ENCODE results near the gene IL17B. TPM values are rescaled to one million over a fixed set of nuclear protein-coding genes. Genes with fewer than 3 reads are reported as not detected.
A peak's percentile ranks its signal among the peaks of the same experiment; 100 is the strongest.

The IL17B gene
- total and polyA plus RNA-seq, 2 of the 13 experiments (the other 11 are each of a cell fraction or from before 2014, with no cell fraction given): 0.29 to 2.6 TPM

GRCh38 chr5:149370878-149371277 is 8.2 kb downstream of the IL17B start:
- no TSS peak for BruUV-seq (replicated peaks)

GRCh38 chr5:149367972-149368645 is 11.0 kb downstream of the IL17B start:
- Histone ChIP-seq H3K4me2 (ENCODE audit: low read depth, low read length) (peak overlapping the region; percentile 83), H2AFZ (ENCODE audit: low read length) (no peak overlapping the region), H3K4me1 (ENCODE audit: insufficient read depth, low read length) (peaks cover 32% of the 10 kb centered on the region), H3K27ac (ENCODE audit: extremely low read length, insufficient read depth, low read length) (no peak overlapping the region), H3K36me3 (replicated peaks in 1 of 2; ENCODE audit: control insufficient read depth in 1 of 2, insufficient read depth in 2 of 2, low read length in 2 of 2) (no peaks in the 10 kb centered on the region), H3K4me3 (replicated peaks in 1 of 3; ENCODE audit: insufficient read depth in 1 of 3, low read depth in 2 of 3, low read length in 3 of 3) (peak overlapping the region in 1 of 3 experiments; percentile 36; a peak in 2 of 6 replicates), H3K9ac (ENCODE audit: insufficient read depth, low read depth, low read length) (no peak overlapping the region), H3K27me3 (ENCODE audit: control insufficient read depth in 1 of 2, insufficient read depth in 2 of 2, low read length in 2 of 2) (no peaks in the 10 kb centered on the region; a peak in 1 of 5 replicates), H3K9me3 (ENCODE audit: low read length) (no peaks in the 10 kb centered on the region), H3K79me2 (ENCODE audit: insufficient read depth, low read length) (no peaks in the 10 kb centered on the region), H4K20me1 (ENCODE audit: insufficient read depth, low read length) (no peaks in the 10 kb centered on the region)
- intact Hi-C loops (cut with micrococcal nuclease; ENCODE audit: unreplicated experiment) (loop anchor here (1.0 kb wide), 2 partner anchors 63 to 196 kb away; no protein-coding TSS in a partner anchor), in situ Hi-C loops (cut with HindIII; ENCODE audit: extremely low pct_ligation_motif_present, low pct_unique_long_range_greater_than_20kb) (loop anchor here (5.0 kb wide), 1 partner anchor 194 kb away; no protein-coding TSS in a partner anchor)
- TF ChIP-seq NRL (CRISPR knock-in tag; IDR thresholded peaks at IDR 0.05; ENCODE audit: borderline replicate concordance) (0 out of 2 replicates have a peak, but pooled peaks have one; percentile 6), NFKB2 (CRISPR knock-in tag; IDR thresholded peaks at IDR 0.05; ENCODE audit: borderline replicate concordance) (no peak)
- DNase-seq (ENCODE audit: low spot score) (no peak), ATAC-seq (no peak), FAIRE-seq (no peak)
- no TSS peak for BruUV-seq (replicated peaks)
- ChIA-PET CTCF (ENCODE audit: low intra/inter-chr PET ratio, low total read pairs) (interaction anchor here (0.9 to 2.6 kb wide), 5 partner anchors 23 to 66 kb away, joined by 3 to 23 read pairs (median 10); partner anchors contain the start of gene GRPEL2), POLR2A (interaction anchor here (0.8 to 1.8 kb wide), 6 partner anchors 10 to 55 kb away, joined by 3 to 13 read pairs (median 6); partner anchors contain the start of genes IL17B and PCYOX1L)
- WGBS (ENCODE audit: low lambda C conversion rate): 80% methylated on average over 19 of the region's 22 CpGs

More at GRCh38 chr5:149370878-149371277, 8.2 kb downstream of the IL17B start:
- Histone ChIP-seq H4K20me1 (ENCODE audit: insufficient read depth, low read length) (no peaks in the 10 kb centered on the region), H3K4me2 (ENCODE audit: low read depth, low read length) (no peak overlapping the region), H3K4me1 (ENCODE audit: insufficient read depth, low read length) (peaks cover 24% of the 10 kb centered on the region), H3K79me2 (ENCODE audit: insufficient read depth, low read length) (no peaks in the 10 kb centered on the region), H2AFZ (ENCODE audit: low read length) (no peak overlapping the region), H3K27ac (ENCODE audit: extremely low read length, insufficient read depth, low read length) (no peak overlapping the region), H3K27me3 (ENCODE audit: control insufficient read depth in 1 of 2, insufficient read depth in 2 of 2, low read length in 2 of 2) (no peaks in the 10 kb centered on the region), H3K9ac (ENCODE audit: insufficient read depth, low read depth, low read length) (no peak overlapping the region), H3K4me3 (replicated peaks in 1 of 3; ENCODE audit: insufficient read depth in 1 of 3, low read depth in 2 of 3, low read length in 3 of 3) (no peak overlapping the region), H3K36me3 (replicated peaks in 1 of 2; ENCODE audit: control insufficient read depth in 1 of 2, insufficient read depth in 2 of 2, low read length in 2 of 2) (no peaks in the 10 kb centered on the region), H3K9me3 (ENCODE audit: low read length) (no peaks in the 10 kb centered on the region)
- 20% methylated on average over 2 of the region's 2 CpGs for WGBS (ENCODE audit: low lambda C conversion rate)
- FAIRE-seq: no peak
- TF ChIP-seq ZNF501 (CRISPR knock-in tag; IDR thresholded peaks at IDR 0.05) (0 out of 2 replicates have a peak, but pooled peaks have one; percentile 31), ZFP1 (CRISPR knock-in tag; IDR thresholded peaks at IDR 0.05) (no peak)
- ATAC-seq: no peak
- intact Hi-C loops (cut with micrococcal nuclease; ENCODE audit: unreplicated experiment) (loop anchor here (1.0 kb wide), 1 partner anchor 54 kb away; no protein-coding TSS in a partner anchor), in situ Hi-C loops (cut with HindIII; ENCODE audit: extremely low pct_ligation_motif_present, low pct_unique_long_range_greater_than_20kb) (loop anchor here (5.0 kb wide), 1 partner anchor 49 kb away; no protein-coding TSS in a partner anchor)
- no peak for DNase-seq (ENCODE audit: low spot score)
- ChIA-PET POLR2A (interaction anchor here (1.8 kb wide), 1 partner anchor 50 kb away, joined by 9 read pairs; no protein-coding TSS in a partner anchor), CTCF (ENCODE audit: low intra/inter-chr PET ratio, low total read pairs) (interaction anchor here (3.2 kb wide), 1 partner anchor 54 kb away, joined by 26 read pairs; no protein-coding TSS in a partner anchor)
